Endodermal cell (in vitro differentiated cells): ENCODE results near the gene LASP1NB.
"Not testable (repeated sequence)": the region's sequence is repeated elsewhere in the genome, so short reads cannot be mapped to it uniquely, and the experiment has no call there.

Experiments
- DNase-seq: peaks from one replicate; pipeline ENCODE4 v3.0.0-alpha.2; 2017
- H3K27ac ChIP-seq: 2 replicates; pipeline ENCODE4 v1.5.1; 2013; ENCODE audit warnings: mild to moderate bottlenecking, low read depth, low read length, moderate library complexity
- H3K27me3 ChIP-seq: 2 replicates; pipeline ENCODE4 v1.6.1; 2013; ENCODE audit warnings: mild to moderate bottlenecking, low read length, moderate library complexity; ENCODE audit not compliant: insufficient read depth, control insufficient read depth, poor library complexity, severe bottlenecking
- H3K36me3 ChIP-seq: 2 replicates; pipeline ENCODE4 v1.7.0; 2013; ENCODE audit warnings: mild to moderate bottlenecking, low read length, moderate library complexity; ENCODE audit not compliant: control insufficient read depth, insufficient read depth
- H3K4me1 ChIP-seq: one replicate; pipeline ENCODE4 v1.7.0; 2013; ENCODE audit warnings: low read length; ENCODE audit not compliant: control insufficient read depth, insufficient read depth
- H3K4me3 ChIP-seq: 2 replicates; pipeline ENCODE4 v1.5.1; 2013; ENCODE audit warnings: mild to moderate bottlenecking, low read length, moderate library complexity
- H3K9ac ChIP-seq: 2 replicates; pipeline ENCODE4 v1.6.1; 2013; ENCODE audit warnings: mild to moderate bottlenecking, low read length, moderate library complexity; ENCODE audit not compliant: poor library complexity, severe bottlenecking; ENCODE audit errors: extremely low read depth
- H3K9me3 ChIP-seq: 2 replicates; pipeline ENCODE4 v1.6.1; 2013; ENCODE audit warnings: mild to moderate bottlenecking, low read length, moderate library complexity; ENCODE audit not compliant: control insufficient read depth
- H3K27ac Mint-ChIP-seq: 2 replicates; pipeline ENCODE4 v1.8.0; 2020; ENCODE audit warnings: mixed read lengths
- H3K27me3 Mint-ChIP-seq: 2 replicates; pipeline ENCODE4 v1.8.0; 2021; ENCODE audit warnings: mild to moderate bottlenecking, mixed read lengths; ENCODE audit not compliant: insufficient read depth
- H3K36me3 Mint-ChIP-seq: 2 replicates; pipeline ENCODE4 v1.8.0; 2020; ENCODE audit warnings: low read depth, mixed read lengths
- H3K4me1 Mint-ChIP-seq: 2 replicates; pipeline ENCODE4 v1.8.0; 2020; ENCODE audit warnings: mixed read lengths
- H3K4me3 Mint-ChIP-seq: 2 replicates; pipeline ENCODE4 v1.8.0; 2020; ENCODE audit warnings: mild to moderate bottlenecking, moderate library complexity, mixed read lengths
- H3K9me3 Mint-ChIP-seq: 2 replicates; pipeline ENCODE4 v1.8.0; 2020; ENCODE audit warnings: mild to moderate bottlenecking, mixed read lengths
- WGBS, 2 experiments: methylation state at CpG; one replicate each; pipeline versions ENCODE4 v1.1.5 to v1.1.7; 2013; ENCODE audit warnings: missing lambda C conversion rate in 2 of 2, mixed read lengths in 1 of 2; ENCODE audit not compliant: insufficient coverage in 1 of 2, insufficient read length in 1 of 2; 5-methylcytosine and 5-hydroxymethylcytosine counted together
- TF ChIP-seq, protein P1 (sequence below): fragments of 200-600 bp; sonication (generic); conservative IDR thresholded peaks from 2 replicates; pipeline ENCODE4 v1.5.0; 2021; ENCODE audit warnings: antibody characterized with exemption, mild to moderate bottlenecking

Gene LASP1NB

DNA sequence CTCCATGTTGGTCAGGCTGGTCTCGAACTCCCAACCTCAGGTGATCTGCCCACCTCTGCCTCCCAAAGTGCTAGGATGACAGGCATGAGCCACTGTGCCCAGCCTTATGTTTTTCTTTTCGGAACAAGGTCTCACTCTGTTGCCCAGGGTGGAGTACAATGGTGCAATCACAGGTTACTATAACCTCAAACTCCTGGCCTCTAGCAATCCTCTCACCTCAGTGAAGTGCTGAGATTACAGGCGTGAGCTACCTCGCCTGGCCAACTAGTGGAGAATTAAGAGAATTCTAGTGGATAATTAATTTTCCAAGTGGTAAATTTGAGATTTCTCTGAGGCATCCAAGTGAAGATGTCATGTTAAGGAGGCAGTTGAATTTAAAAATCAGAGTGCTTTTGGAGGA, 44.7 kb downstream of the LASP1NB start:
- H3K36me3 Mint-ChIP-seq = no peaks in the 10 kb centered on the region
- TF ChIP-seq, protein P1, sequence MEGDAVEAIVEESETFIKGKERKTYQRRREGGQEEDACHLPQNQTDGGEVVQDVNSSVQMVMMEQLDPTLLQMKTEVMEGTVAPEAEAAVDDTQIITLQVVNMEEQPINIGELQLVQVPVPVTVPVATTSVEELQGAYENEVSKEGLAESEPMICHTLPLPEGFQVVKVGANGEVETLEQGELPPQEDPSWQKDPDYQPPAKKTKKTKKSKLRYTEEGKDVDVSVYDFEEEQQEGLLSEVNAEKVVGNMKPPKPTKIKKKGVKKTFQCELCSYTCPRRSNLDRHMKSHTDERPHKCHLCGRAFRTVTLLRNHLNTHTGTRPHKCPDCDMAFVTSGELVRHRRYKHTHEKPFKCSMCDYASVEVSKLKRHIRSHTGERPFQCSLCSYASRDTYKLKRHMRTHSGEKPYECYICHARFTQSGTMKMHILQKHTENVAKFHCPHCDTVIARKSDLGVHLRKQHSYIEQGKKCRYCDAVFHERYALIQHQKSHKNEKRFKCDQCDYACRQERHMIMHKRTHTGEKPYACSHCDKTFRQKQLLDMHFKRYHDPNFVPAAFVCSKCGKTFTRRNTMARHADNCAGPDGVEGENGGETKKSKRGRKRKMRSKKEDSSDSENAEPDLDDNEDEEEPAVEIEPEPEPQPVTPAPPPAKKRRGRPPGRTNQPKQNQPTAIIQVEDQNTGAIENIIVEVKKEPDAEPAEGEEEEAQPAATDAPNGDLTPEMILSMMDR = peak; percentile 58
- WGBS, 2 experiments = 82 to 89% methylated on average over 3 to 4 of the region's 4 CpGs

DNA sequence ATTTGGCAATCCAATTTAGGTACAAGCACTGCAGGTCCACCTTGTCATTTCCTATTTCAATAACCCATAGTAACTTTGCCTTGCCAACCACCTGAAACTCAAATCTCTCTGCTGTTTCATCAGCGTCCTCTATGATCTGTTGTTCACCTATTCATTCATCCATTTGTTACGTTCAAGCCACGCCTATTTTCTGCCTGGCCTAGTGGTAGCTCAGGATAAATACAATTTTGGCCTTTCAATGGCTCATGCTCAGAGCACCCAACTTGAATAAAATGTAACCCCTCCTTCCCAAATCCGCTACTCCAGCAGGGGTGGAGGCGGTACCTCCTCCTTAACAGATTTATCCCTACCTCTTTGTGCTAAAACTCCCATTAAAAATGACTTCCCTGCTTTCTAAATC, 45.4 kb downstream of the LASP1NB start:
- peaks cover 3% of the 10 kb centered on the region for H3K4me1 Mint-ChIP-seq
- no peaks in the 10 kb centered on the region for H3K36me3 ChIP-seq
- no peaks in the 10 kb centered on the region for H3K36me3 Mint-ChIP-seq
- no peak overlapping the region for H3K27ac Mint-ChIP-seq
- no peaks in the 10 kb centered on the region for H3K4me1 ChIP-seq
- TF ChIP-seq, protein P1 = no peak
- H3K27me3 ChIP-seq = no peaks in the 10 kb centered on the region
- H3K4me3 ChIP-seq = no peak overlapping the region
- H3K9me3 ChIP-seq = no peaks in the 10 kb centered on the region
- peaks cover 3% of the 10 kb centered on the region for H3K9me3 Mint-ChIP-seq
- H3K9ac ChIP-seq = no peak overlapping the region
- no peak overlapping the region for H3K27ac ChIP-seq
- no peaks in the 10 kb centered on the region for H3K27me3 Mint-ChIP-seq
- H3K4me3 Mint-ChIP-seq = no peak overlapping the region
- WGBS, 2 experiments = 88 to 92% methylated on average over 5 of the region's 5 CpGs
- DNase-seq = no peak

More for the DNA sequence above, 44.7 kb downstream of the LASP1NB start:
- Histone ChIP-seq H3K27me3 (no peaks in the 10 kb centered on the region), H3K9ac (no peak overlapping the region), H3K4me1 (no peaks in the 10 kb centered on the region), H3K36me3 (no peaks in the 10 kb centered on the region), H3K27ac (no peak overlapping the region), H3K9me3 (no peaks in the 10 kb centered on the region), H3K4me3 (no peak overlapping the region)
- Mint-ChIP-seq H3K27ac (no peak overlapping the region), H3K27me3 (no peaks in the 10 kb centered on the region), H3K4me3 (no peak overlapping the region), H3K9me3 (peaks cover 3% of the 10 kb centered on the region), H3K4me1 (peaks cover 3% of the 10 kb centered on the region)
- no peak for DNase-seq

DNA sequence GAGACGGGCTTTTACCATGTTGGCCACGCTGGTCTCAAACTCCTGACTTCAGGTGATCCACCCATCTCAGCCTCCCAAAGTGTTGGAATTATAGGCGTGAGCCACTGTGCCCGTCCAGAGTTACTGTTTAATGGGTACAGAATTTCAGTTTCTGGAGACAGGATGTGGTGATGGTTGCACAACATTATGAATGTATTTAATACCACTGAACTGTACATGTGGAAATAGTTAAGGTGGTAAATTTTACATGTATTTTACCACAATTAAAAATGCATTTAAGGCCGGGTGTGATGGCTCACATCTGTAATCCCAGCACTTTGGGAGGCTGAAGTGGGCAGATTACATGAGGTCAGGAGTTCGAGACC, 50.8 kb downstream of the LASP1NB start:
- WGBS, 2 experiments = 88 to 94% methylated on average over 2 to 6 of the region's 6 CpGs
- H3K4me3 Mint-ChIP-seq, H3K36me3 ChIP-seq, H3K27ac ChIP-seq, H3K9me3 ChIP-seq, H3K9ac ChIP-seq, DNase-seq, H3K4me3 ChIP-seq, H3K27ac Mint-ChIP-seq, H3K4me1 ChIP-seq, H3K4me1 Mint-ChIP-seq, H3K27me3 ChIP-seq, H3K27me3 Mint-ChIP-seq, H3K9me3 Mint-ChIP-seq, H3K36me3 Mint-ChIP-seq: not testable (repeated sequence)

DNA sequence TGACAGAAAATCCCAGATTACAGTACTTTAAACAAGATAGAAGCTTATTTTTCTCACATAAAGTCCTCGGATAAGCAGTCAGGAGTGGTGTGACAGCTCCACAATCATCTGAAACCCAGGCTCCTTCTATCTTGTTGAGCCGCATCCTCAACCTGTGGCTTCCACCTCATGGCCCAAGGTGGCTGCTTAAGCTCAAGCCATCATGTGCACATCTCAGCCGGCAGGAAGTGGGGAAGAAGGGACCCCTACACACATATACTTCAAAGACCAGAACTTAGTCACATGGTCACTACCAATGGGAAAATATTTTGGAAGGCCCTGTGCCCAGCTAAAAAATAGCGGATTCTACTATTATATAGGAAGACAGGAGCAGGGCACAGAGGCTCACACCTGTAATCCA, 52.8 kb downstream of the LASP1NB start:
- Histone ChIP-seq H3K4me3 (no peak overlapping the region), H3K27me3 (no peaks in the 10 kb centered on the region), H3K9me3 (no peaks in the 10 kb centered on the region), H3K9ac (no peak overlapping the region), H3K4me1 (no peaks in the 10 kb centered on the region), H3K36me3 (no peaks in the 10 kb centered on the region), H3K27ac (no peak overlapping the region)
- TF ChIP-seq, protein P1 = no peak
- no peaks in the 10 kb centered on the region for H3K9me3 Mint-ChIP-seq
- no peak overlapping the region for H3K27ac Mint-ChIP-seq
- 89 to 91% methylated on average over 3 to 4 of the region's 4 CpGs for WGBS, 2 experiments
- H3K27me3 Mint-ChIP-seq = no peaks in the 10 kb centered on the region
- DNase-seq = no peak
- H3K36me3 Mint-ChIP-seq = no peaks in the 10 kb centered on the region
- no peaks in the 10 kb centered on the region for H3K4me1 Mint-ChIP-seq
- no peak overlapping the region for H3K4me3 Mint-ChIP-seq
